Heart left ventricle (tissue), 13 donors: ENCODE results near the gene WDR70.
"Not testable (repeated sequence)": the region's sequence is repeated elsewhere in the genome, so short reads cannot be mapped to it uniquely, and the experiment has no call there.

ENCODE experiments used
- CTCF ChIP-seq, 12 donors: fragments of 200-600 bp; sonication (generic) in 4 of 12; IDR thresholded peaks; one replicate each; pipeline versions ENCODE4 v1.5.0 to v1.8.0; 2018 to 2022; ENCODE audit warnings: antibody characterized with exemption in 12 of 12, mild to moderate bottlenecking in 5 of 12
- POLR2A ChIP-seq, 2 donors: fragments of 450-650 bp; IDR thresholded peaks; one replicate each; pipeline ENCODE4 v1.6.1; 2017; ENCODE audit warnings: antibody characterized with exemption in 2 of 2, mild to moderate bottlenecking in 2 of 2, moderate library complexity in 2 of 2
- donor health status: ischemic (EF 13 %, LVEDD 7.1; RV severe dilation, severe dysfunction).
- donor health status: DM: no; HTN: yes; CAD: no.
- donor health status: DM: no; HTN: no; CAD: no.
- donor health status: ischemic (EF 25% LVEDD 6.9; RV normal size, moderate dysfunction).
- donor health status: ischemic (EF 25% LVEDD 5.7; RV mildly dilated, moderate dysfunction).
- donor health status: ischemic (EF 35%, LVEDD 5.7; RV mildly dilated, moderate dysfunction).
- donor health status: nonischemic (EF 11% LVEDD 7.7; RV severe dilation, severe dysfunction).
- donor health status: DM: yes; HTN: yes; CAD: no.
- donor health status: PGD.
- donor health status: ischemic (EF 29% LVEDD 5.4; RV normal size, mild dysfunction).
- donor health status: nonischemic (EF 23%, LVEDD 6.1; RV moderate dilation, normal function).

GRCh38 chr5:37594864-37595263, 215.7 kb downstream of the WDR70 start:
- not testable (repeated sequence) for TF ChIP-seq CTCF, POLR2A (IDR thresholded peaks at IDR 0.05)
